Suprapubic skin (tissue), 4 donors: ENCODE results near the gene SPIRE2. TPM values are rescaled to one million over a fixed set of nuclear protein-coding genes. Genes with fewer than 3 reads are reported as not detected.
A peak's percentile ranks its signal among the peaks of the same experiment; 100 is the strongest.

Source experiments
- DNase-seq, 2 donors: peaks; one replicate each; pipeline ENCODE4 v3.0.0-alpha.2; 2019; ENCODE audit warnings: low spot score in 2 of 2
- H3K27ac ChIP-seq: fragments of 200-600 bp; sonication (generic); one replicate; pipeline ENCODE4 v1.5.1; 2019
- H3K27me3 ChIP-seq: fragments of 200-600 bp; sonication (generic); one replicate; pipeline ENCODE4 v1.5.1; 2019
- H3K36me3 ChIP-seq: fragments of 200-600 bp; sonication (generic); one replicate; pipeline ENCODE4 v1.5.1; 2019
- H3K4me1 ChIP-seq: fragments of 200-600 bp; sonication (generic); one replicate; pipeline ENCODE4 v1.5.1; 2019
- H3K4me3 ChIP-seq: fragments of 200-600 bp; sonication (generic); one replicate; pipeline ENCODE4 v1.5.1; 2019; ENCODE audit warnings: mild to moderate bottlenecking
- H3K9me3 ChIP-seq: fragments of 200-600 bp; sonication (generic); one replicate; pipeline ENCODE4 v1.5.1; 2019
- CTCF ChIP-seq, 2 donors: fragments of 200-600 bp in 1 of 2; fragments of 450-650 bp in 1 of 2; sonication (generic) in 1 of 2; IDR thresholded peaks; one replicate each; pipeline ENCODE4 v1.5.1; 2016 to 2019; ENCODE audit warnings: antibody characterized with exemption in 2 of 2, mild to moderate bottlenecking in 1 of 2, moderate library complexity in 1 of 2
- EP300 ChIP-seq: sonication (generic); formaldehyde crosslinking; IDR thresholded peaks from one replicate; pipeline ENCODE4 v1.6.1; 2017; ENCODE audit warnings: antibody characterized with exemption
- POLR2A ChIP-seq, 2 donors: fragments of 450-650 bp; IDR thresholded peaks; one replicate each; pipeline ENCODE4 v1.6.1; 2017; ENCODE audit warnings: antibody characterized with exemption in 2 of 2, mild to moderate bottlenecking in 2 of 2, moderate library complexity in 2 of 2
- POLR2AphosphoS5 ChIP-seq, 3 donors: sonication (generic); formaldehyde crosslinking; IDR thresholded peaks; one replicate each; pipeline ENCODE4 v1.6.1; 2017; ENCODE audit warnings: antibody characterized with exemption in 3 of 3
- WGBS: methylation state at CpG from one replicate; pipeline ENCODE4 v1.1.5; 2018; 5-methylcytosine and 5-hydroxymethylcytosine counted together
- total RNA-seq, 4 donors: library from RNA; depleted of rRNA; stranded (reverse); fragments of >200 nt; gene quantifications; one replicate each; pipeline ENCODE4 v1.1.0, GENCODE V29; 2016

Gene SPIRE2
- total RNA-seq, 4 donors from 2014 or later = 4.5 to 6.6 (median 5.5) TPM

- no peaks in the 10 kb centered on the region for H3K9me3 ChIP-seq
Measured at GRCh38 chr16:89883346-89884040, 55.2 kb downstream of the SPIRE2 start.

GRCh38 chr16:89884041-89884421 is 55.8 kb downstream of the SPIRE2 start:
- TF ChIP-seq POLR2AphosphoS5 (IDR thresholded peaks at IDR 0.05) (no peak), POLR2A (IDR thresholded peaks at IDR 0.05) (no peak), EP300 (no peak), CTCF (IDR thresholded peaks at IDR 0.05) (no peak)
- H3K27me3 ChIP-seq = no peaks in the 10 kb centered on the region
- H3K4me1 ChIP-seq = peaks cover 14% of the 10 kb centered on the region
- no peak overlapping the region for H3K27ac ChIP-seq
- H3K9me3 ChIP-seq = no peaks in the 10 kb centered on the region
- WGBS = 100% methylated on average over 4 of the region's 8 CpGs
- DNase-seq = peak in 1 of 2 donors; percentile 63
- no peak overlapping the region for H3K4me3 ChIP-seq
- H3K36me3 ChIP-seq = peaks cover 85% of the 10 kb centered on the region

More at GRCh38 chr16:89883346-89884040, 55.2 kb downstream of the SPIRE2 start:
- peaks cover 85% of the 10 kb centered on the region for H3K36me3 ChIP-seq
- no peaks in the 10 kb centered on the region for H3K27me3 ChIP-seq
- no peak overlapping the region for H3K4me3 ChIP-seq
- H3K27ac ChIP-seq = no peak overlapping the region
- 93% methylated on average over 28 of the region's 28 CpGs for WGBS
- peaks cover 14% of the 10 kb centered on the region for H3K4me1 ChIP-seq
- no peak for DNase-seq
- no peak for TF ChIP-seq CTCF (IDR thresholded peaks at IDR 0.05)
- TF ChIP-seq POLR2AphosphoS5 (IDR thresholded peaks at IDR 0.05) = no peak
- TF ChIP-seq EP300 = no peak

- no peaks in the 10 kb centered on the region for H3K27me3 ChIP-seq
- TF ChIP-seq CTCF (IDR thresholded peaks at IDR 0.05) (no peak), POLR2AphosphoS5 (IDR thresholded peaks at IDR 0.05) (no peak), POLR2A (IDR thresholded peaks at IDR 0.05) (no peak)
- no peaks in the 10 kb centered on the region for H3K9me3 ChIP-seq
- no peak for DNase-seq
- H3K4me3 ChIP-seq = no peak overlapping the region
- H3K36me3 ChIP-seq = peaks cover 96% of the 10 kb centered on the region
- H3K27ac ChIP-seq = no peak overlapping the region
- H3K4me1 ChIP-seq = no peaks in the 10 kb centered on the region
- 93% methylated on average over 14 of the region's 14 CpGs for WGBS
Measured at GRCh38 chr16:89887243-89887642, 59.0 kb downstream of the SPIRE2 start.

GRCh38 chr16:89890200-89890599 is 61.9 kb downstream of the SPIRE2 start:
- Histone ChIP-seq H3K36me3 (peaks cover 100% of the 10 kb centered on the region), H3K27me3 (no peaks in the 10 kb centered on the region), H3K4me3 (no peak overlapping the region), H3K27ac (no peak overlapping the region), H3K9me3 (no peaks in the 10 kb centered on the region), H3K4me1 (no peaks in the 10 kb centered on the region)
- WGBS = 77% methylated on average over 9 of the region's 9 CpGs
- TF ChIP-seq EP300 (no peak), POLR2AphosphoS5 (IDR thresholded peaks at IDR 0.05) (no peak), POLR2A (IDR thresholded peaks at IDR 0.05) (no peak), CTCF (IDR thresholded peaks at IDR 0.05) (no peak)
- DNase-seq = no peak

GRCh38 chr16:89890886-89891657 is 62.8 kb downstream of the SPIRE2 start:
- Histone ChIP-seq H3K27me3 (no peaks in the 10 kb centered on the region), H3K36me3 (peaks cover 100% of the 10 kb centered on the region), H3K27ac (no peak overlapping the region), H3K4me3 (no peak overlapping the region), H3K4me1 (no peaks in the 10 kb centered on the region), H3K9me3 (no peaks in the 10 kb centered on the region)
- DNase-seq = no peak
- TF ChIP-seq CTCF (IDR thresholded peaks at IDR 0.05) (no peak), EP300 (no peak), POLR2A (IDR thresholded peaks at IDR 0.05) (no peak), POLR2AphosphoS5 (IDR thresholded peaks at IDR 0.05) (no peak)
- 76% methylated on average over 11 of the region's 16 CpGs for WGBS
